DOHH2 (cell line): ENCODE data around the gene ENO1.
"Not testable (repeated sequence)": the region's sequence is repeated elsewhere in the genome, so short reads cannot be mapped to it uniquely, and the experiment has no call there.

Experiments used
- CTCF ChIP-seq: fragments of 200-600 bp; sonication (generic); IDR thresholded peaks from one replicate; pipeline ENCODE4 v1.5.1; 2014; ENCODE audit warnings: antibody characterized with exemption, mild to moderate bottlenecking, low read depth, low read length; ENCODE audit not compliant: poor library complexity, severe bottlenecking
- EZH2phosphoT487 ChIP-seq: fragments of 200-600 bp; sonication (generic); IDR thresholded peaks from 2 replicates; pipeline ENCODE4 v1.6.1; 2017; ENCODE audit warnings: borderline replicate concordance, mild to moderate bottlenecking, antibody characterized with exemption, low read length, moderate library complexity, mixed read lengths

- not testable (repeated sequence) for TF ChIP-seq CTCF, EZH2phosphoT487
These were observed 59.7 kb downstream of the ENO1 start for GRCh38 chr1:8818789-8819188.
